LNCAP (cell line): Measurements from ENCODE around the gene GABBR2.

Experiments
- CTCF ChIP-seq: fragments of 450-650 bp; IDR thresholded peaks from 2 replicates; pipeline ENCODE4 v1.5.1; 2017; ENCODE audit warnings: mild to moderate bottlenecking

Gene GABBR2

DNA sequence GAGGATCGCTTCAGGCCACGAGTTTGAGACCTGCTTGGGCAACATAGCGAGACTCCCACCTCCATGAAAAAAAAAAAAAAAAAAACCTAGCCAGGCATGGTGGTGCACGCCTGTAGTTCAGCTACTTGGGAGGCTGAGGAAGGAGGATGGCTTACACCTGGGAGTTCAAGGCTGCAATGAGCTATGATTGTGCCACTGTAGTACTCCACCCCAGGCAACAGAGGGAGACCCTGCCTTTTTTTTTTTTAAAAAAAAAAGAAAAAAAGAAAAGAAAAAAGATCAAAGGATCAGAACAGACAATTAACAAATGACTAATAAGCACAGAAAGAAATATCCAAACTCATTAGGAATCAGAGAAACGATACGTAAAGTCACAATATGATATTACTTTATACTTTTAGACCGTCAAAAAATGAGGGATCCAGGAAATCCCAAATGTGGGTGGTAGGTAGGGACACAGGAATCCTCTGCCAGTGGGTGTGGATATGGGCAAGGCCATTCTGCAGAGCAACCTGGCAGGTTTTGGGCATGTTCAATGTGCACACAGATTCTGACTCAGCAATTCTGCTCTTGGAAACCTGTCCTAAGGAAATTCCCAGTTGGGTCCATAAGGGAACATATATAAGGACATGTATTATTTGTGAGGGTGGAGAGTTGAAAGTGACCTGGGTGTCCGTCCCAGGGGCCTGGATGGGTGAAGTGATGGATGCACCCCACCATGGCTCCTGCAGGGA, 308.6 kb downstream of the GABBR2 start:
- TF ChIP-seq CTCF = no peak

DNA sequence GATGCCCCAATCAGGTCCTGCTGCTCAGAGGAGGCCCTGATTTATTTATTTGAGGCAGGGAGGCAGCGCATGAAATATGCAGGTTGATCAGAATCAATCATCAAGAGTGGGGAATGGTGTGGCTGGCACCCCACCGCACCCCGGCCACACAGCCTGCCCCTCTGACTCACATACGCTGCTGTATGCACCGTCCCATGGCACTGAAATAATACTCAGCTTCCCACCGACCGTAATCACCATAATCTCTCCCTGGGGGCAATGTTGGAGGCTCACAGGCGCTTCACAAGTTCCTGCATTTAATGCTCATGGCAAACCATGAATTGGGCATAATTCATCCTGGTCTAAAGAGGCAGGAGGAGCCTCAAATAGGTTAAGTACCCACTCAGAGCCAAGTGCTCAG, 312.1 kb downstream of the GABBR2 start:
- no peak for TF ChIP-seq CTCF

DNA sequence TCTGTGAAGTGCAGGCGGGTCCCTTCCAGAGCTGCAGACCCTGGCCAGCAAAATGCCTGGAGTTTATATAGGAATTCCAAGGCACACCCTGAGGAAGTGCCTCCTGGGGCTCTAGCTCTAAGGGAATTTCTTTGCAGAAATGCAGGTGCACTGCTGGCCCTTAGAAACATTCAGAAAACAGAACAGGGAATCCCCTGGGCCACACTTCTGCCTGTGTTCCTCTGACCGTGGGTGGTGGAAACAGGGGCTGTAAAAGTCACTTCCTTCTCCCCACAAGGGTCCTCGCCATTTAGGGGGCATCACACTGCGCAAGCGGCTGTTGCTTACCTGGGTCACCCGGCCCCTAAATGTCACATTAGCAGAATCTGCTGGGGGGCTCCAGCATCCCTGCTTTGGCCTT, 312.5 kb downstream of the GABBR2 start:
- TF ChIP-seq CTCF = no peak

GRCh38 chr9:98391867-98392266, 316.9 kb downstream of the GABBR2 start:
- no peak for TF ChIP-seq CTCF

DNA sequence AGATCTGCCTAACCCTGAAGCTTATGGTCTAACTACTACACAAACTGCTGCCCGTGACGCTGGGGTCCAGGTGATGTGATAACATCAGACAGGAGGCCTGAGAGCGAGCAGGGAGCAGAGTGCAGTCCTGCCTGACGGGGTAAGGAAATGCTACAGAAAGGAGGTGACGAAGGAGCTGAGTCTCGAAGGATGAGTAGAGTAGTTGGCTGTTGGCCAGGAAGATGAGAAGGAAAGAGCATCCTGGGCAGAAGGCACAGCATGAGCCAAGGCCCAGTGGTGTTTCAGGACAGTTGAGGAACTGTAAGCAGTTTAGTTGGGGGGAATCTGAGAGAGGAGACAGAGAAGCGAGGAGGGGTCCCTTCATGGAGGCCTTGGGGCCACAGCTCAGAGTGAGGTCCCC, 317.3 kb downstream of the GABBR2 start:
- no peak for TF ChIP-seq CTCF

- TF ChIP-seq CTCF = no peak
Observed at GRCh38 chr9:98385751-98386150, 323.0 kb downstream of the GABBR2 start.

- no peak for TF ChIP-seq CTCF
Observed at GRCh38 chr9:98383758-98384157, 325.0 kb downstream of the GABBR2 start.
